GM21423 (cell line): ENCODE results near the gene PROM1.

ENCODE experiments used
- ATAC-seq: cut with Tn5 transposase; IDR thresholded peaks from one replicate; pipeline ENCODE4 v1.9.1; 2021; ENCODE audit warnings: mild to moderate bottlenecking, moderate library complexity; ENCODE audit not compliant: unreplicated experiment

PROM1 gene

DNA sequence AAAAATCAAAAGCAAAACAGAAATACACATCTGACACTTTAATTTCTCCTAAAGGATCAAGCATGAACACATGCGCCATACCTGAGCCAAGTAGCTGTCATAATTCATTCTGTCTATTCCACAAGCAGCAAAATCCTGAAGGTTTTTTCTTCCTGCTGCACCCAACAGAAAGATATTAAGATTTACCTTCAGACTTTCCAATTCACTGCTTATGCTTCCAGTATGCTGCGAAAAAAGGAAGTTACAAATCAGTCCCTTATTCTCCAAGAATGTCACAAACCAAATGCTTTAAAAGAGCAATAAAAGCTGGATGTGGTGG is 91.7 kb downstream of the PROM1 start:
- no peak for ATAC-seq

DNA sequence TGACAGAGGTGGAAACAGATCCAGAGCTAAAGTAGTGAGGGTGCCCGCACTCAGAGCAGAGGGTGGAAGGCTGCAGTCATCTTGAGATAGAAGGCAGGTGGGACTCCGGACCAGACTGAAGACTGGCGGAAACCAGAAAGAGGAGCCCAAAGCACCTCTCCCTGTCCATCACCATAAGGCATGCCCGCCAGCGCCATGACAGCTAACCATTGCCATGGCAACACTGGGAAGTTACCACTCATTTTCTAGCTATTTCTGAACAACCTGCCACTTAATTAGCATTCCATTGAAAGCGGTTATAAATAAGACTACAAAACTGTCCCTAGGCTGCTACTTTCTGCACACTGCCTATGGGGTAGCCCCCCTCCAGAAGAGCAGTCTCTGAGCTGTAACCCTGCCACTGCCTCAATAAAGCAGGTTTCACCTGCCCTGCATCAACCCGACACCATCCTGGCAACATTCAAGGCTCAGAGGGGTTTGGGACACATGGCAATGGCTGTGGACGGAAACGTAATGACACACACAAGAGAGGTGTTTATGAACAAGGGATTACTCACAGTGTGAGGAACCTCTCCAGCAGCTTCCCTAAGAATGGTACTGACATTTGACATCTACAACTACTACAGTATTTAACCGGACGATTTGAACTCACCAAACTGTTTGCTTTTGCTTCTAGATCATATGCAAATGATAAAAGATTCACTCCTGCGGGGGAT is 93.1 kb downstream of the PROM1 start:
- no peak for ATAC-seq

DNA sequence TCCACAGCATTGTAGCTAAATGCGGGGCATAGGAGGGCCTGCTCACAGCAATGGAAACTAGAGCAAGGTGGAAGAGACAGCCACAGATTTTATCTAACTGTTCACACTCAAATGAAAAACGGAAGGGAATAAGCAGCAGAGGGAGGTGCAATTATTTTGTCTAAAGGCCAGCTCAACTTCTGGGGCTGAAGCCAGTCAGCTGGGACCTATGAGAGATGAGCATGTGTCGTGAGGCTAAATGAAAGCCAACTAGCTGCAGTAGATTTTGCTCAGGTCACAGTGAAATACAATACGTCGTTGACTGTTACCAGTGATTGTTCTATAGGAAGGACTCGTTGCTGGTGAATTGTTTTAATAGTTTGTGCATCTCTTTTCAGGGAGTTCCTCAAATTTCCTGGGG is 94.4 kb downstream of the PROM1 start:
- ATAC-seq = no peak

DNA sequence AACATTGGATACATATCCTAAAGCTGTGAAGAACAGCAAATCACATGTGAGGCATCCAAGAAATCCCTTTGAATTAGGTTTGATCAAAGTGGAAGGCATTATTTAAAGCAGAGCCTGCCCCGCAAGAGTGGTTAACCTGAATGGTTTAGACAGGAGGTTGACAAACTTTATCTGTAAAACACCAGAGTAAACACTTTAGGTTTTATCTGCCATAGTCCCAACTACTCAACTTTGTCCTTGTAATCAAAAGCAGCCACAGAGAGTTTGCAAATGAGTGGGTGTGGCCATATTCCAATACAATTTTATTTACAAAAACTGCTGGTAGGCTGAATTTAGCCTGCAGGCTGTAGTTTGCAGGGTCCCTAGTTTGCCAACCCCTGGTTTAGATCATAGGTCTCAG is 95.6 kb downstream of the PROM1 start:
- ATAC-seq = no peak

DNA sequence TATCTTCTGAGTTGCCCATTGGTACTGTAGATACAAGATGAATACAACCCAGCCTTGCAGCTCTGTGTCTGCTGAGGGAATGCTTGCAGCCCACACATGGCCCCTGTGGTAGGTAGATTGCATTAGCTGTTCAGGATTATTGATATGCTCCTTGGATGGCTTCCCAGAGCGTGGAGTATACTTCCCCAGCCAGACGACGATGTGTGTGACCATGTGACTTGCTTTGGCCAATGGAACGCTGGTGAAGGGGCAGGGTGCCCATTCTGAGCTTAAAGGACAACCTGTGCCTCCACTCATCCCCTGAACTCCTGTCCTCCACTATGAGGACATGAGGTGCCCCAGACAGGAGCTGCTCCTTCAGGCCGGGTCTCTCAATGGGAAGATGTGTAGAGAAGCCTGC is 96.9 kb downstream of the PROM1 start:
- no peak for ATAC-seq

DNA sequence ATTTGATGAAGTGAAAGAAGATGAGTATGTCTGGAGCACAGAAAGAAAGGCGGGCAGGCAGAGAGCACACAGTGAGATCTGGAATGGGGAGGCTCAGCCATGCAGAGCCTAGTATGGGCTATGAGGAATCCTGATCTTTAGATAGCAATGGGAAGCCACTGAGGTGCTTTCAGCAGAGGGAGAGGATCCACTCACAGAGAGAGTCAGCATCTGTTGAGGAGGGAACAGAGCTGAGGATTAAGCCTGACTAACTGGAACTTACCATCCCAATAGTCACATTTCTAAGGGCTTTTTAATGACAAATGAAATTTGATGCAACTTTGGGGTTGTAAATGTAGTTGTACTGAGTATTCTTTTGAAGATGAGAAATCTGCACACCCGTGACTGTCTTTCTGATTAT is 100.2 kb downstream of the PROM1 start:
- ATAC-seq = no peak

DNA sequence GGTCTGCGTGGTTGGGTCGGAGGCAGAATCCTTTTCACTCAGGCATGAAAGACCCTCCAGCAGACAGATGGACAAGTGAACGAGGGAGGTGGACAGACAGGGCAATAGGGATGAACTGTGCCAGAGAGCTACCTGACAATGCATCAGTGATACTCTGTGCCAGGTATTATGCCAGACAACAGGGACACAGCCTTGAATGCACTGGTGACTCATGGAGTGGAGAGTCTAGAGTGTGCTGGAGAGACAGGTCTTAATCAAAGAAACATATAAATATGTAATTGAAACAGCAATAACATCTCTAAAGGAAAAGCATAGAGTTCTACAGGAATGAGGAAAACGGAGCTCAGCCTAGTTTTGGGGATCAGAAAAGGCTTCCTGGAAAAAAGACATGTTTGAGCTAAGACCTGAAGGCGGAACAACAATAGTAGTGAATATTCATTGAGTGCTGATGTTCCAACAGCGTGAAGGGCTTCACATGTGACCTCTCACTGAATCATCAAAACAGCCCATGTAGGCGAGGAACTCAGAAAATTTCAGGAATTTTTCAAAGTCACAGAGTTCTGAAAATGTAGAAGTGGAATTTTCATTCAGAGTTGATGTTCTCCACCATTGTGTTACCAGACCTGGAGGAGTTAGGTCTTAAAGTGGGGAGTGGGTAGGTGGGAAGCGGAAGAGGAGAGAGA is 100.8 kb downstream of the PROM1 start:
- ATAC-seq = no peak

DNA sequence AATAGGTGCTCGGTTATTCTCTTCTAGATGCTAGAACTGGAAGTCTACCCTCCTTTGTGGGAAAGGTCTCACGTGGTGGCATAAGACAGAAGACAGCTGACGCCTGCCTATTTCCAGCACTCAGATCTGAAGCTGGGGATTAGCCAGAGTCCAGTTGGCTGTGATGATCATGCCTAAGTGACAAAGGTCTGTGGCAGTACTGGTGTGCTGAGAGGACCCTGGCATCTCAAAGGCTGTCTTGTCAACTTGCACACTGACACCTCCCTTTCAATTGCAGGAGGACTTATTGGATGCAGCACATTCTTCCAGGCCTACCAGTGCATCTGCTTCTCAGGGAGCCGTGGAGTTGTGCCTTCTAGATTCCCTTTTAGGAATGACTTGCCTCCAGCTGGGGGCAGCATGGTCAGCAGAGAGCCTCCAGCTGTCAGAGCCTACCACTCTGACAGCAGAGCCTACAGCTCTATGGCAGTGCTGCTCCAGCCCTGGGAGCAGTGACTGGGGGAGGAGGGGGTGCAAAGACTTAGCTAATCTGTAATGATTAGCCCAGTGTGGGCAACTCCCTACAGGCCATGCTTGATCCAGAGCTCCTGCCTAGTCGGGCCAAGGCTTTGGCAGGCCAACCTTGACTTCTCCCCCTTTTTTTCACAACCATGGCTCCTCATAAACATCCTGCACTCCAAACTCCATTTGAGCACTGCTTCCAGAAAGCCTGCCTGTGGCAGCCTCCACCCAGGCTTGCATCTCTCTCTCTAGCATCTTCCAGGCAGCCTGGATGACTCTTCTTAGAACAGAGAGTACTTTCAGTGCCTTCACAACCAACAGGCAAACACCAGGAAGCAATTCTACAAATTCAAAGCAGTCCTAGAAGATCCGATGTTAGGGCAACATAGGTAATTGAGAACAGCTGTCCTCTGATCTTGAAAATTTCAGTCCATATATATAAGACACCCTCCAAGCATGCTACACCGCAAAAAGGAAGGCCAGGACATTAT is 107.1 kb downstream of the PROM1 start:
- no peak for ATAC-seq

DNA sequence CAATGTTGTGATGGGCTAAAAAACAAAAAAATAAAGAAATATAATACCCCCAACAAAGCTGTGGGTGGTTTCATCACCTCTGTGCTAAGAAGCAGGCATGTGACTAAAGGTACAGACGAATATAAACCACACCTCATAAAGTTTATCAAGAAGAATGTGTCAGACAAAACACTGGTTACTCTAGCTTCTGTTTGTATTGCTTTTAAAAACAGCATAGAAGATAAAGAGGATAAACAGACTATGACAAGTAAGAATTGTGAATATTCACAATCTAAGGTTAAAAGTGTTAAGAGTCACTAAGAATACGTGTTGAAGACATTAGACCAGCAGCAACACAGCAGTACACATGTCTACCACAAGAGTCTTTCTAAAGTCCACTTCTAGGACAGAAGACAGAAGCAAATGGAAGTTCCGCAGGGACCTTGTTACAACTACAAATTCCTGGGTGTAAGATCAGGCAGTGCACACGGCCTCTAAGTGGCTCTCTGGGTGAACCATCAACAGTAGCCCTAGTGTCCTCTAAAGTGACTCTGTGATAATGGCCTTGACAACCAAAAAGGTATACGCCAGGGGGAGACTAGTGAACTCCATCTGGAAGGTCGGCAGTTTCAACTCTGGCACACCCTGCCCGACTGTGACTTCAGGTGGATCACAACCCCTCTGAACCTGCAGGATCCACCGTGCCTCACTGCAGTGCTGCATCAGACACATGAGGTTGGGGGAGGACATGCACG is 112.6 kb downstream of the PROM1 start:
- ATAC-seq = no peak

DNA sequence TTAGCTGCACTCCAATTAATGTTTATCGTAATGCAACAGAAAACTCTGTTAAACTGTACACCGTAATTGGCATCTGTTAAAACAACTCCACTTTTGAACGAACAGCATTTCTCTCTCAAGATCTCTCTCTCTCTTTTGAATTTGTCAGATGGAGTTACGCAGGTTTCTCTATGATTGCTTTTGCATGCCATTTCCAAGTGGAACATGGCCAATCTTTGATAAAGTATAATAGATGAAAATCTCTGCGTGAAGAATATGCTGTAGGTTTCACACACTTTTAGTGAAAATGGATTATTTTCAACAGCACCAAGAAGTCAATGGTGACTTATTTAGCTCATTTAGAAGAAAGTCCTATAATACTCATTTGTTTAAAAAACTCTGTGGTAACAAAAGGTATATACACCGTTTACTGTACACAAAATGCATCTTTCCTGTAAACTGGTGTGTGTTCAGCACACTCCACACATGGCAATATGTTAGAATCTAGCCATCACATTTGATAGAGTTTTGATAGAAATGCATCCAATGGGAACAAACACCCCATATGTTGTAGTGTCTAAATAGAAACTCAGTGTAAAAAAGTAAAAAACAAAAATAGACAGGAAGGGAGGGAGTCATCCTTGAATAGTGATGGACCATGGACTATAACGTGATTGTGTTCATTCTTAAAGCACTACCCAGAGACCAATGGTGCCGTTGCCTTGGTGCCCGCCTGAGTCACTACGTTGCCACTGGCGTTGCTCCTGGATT is 115.1 kb downstream of the PROM1 start:
- ATAC-seq = no peak

DNA sequence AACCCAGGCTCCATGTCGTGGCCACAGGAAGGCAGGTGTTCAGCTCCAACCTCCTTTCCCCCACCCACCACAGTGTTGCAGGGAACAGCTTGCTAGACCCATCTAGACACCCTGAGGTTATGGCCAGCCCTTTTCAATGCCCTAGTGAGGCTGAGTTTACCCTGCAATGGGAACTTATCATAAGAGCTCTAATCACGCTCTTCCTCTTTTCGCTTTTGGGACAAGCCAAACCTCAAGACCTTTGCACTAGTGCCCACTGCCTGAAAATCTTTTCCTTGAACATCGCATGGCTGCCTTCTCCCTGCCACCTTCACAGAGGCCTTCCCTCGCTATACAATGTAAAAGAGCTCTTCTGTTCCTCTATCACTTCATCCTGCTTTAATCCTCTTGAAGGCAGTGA is 118.5 kb downstream of the PROM1 start:
- ATAC-seq = no peak

DNA sequence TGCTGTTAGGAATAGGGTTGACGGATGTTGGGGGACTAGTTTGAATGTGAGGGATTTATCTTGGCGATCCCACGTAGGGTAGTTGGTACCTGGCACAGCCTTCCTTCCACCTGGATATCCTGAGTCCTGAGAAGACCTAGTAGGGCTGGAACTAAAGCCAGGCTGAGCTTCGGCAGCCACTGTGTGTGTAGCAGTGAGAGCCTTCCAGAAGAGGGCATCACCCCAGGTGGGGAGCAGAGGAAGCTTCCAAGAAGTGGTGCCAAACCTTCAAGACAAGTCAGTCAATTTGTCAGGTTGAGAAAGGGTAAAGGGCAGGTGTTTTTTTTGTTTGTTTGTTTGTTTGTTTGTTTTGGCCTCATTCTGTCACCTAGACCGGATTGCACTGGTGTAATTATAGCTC is 119.7 kb downstream of the PROM1 start:
- no peak for ATAC-seq

DNA sequence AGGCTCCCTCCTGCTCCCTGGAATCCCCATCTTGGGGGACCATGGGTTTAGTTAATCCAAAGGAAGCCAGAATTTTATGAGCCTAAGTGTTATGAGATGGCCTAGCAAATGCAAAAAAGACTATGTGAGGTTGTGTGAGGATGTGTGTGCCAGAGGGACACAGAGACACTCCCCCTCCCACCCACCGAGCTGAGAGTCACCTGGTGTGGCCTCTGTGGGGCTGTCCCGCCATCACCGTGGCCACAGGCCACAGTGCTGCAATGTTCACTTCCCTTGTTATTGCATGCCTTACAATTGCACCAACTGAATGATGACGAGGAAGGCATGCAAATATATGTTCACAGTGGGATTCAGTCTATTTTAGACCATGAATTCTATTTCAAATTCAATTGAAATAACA is 120.2 kb downstream of the PROM1 start:
- peak; percentile 83 for ATAC-seq

DNA sequence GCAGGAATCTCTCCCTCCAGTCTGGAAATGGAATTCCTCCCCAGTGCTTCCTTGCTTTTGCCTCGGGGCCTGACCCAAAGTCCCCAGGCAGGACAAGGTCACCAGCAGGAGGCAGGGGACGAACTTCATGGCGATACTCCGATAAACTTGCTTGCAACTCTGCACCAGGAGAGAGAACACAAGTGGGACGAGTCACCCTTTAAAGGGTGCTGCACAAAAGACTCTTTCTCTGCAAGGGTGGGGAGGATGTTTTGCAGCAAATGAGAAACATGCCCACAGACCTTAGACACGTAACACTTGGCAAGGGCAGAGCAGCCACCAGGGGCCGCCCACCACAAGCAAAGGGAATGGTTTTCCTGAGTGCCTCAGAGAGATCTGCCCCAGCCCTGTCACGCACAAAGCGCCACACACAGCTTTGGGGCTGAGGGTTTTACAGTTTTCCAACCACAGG is 120.8 kb downstream of the PROM1 start, which contains the start of gene FGFBP2:
FGFBP2 (minus strand) TSS at position 175 of the 451 bp plus-strand sequence; CDS start at position 129, 46 bp downstream.
- peak; percentile 52 for ATAC-seq

DNA sequence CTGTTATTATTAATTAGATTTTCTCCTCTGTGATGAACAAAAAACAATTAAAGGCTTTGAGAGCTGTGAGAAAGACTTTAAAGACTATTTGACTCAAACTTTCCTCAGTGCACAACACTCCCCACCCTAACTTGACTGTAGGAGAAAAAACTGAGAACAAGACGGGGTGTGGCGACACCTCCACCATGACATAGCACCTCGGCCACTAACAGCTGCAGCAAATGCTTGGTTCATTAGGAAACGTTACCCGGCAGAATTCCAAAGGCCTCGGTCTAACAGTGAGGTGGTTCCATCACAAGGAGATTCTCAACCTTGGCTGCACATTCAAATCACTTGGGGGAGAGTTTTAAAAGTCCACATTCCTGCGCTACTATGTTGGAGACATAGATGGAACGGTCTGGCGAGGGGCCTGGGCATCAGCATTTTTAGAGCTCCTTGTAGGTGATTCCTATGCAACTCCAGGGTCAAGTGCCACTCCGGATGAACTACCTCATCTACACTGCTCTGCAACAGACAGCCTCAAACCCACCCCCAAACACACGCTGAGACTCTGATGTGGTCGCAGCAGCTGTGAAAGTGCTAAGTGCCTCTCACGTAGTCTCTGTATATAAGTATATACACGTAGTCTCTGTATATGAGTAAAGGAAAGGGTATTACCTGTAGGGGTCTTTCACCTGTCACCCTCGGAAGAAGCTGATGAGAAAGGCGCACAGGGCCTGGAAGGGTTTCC is 121.9 kb downstream of the PROM1 start:
- no peak for ATAC-seq

DNA sequence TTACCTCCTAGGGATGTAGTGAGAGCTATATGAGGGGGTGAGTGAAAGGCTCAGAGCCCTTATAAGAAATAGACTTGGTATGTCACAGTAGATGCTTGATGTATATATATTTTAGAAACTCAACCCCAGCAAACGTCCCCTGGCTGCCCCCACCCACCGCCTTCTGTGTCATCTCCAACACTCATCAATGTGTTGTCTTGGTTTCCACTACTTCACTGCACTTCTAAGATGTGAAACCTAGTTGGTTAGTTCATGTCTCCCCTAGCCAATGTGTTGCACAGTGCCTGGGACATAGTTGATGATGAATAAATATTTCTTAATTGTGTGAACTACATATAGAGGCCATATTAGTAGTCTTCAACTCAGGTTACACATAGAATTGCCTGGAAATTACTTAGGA is 125.3 kb downstream of the PROM1 start:
- no peak for ATAC-seq

DNA sequence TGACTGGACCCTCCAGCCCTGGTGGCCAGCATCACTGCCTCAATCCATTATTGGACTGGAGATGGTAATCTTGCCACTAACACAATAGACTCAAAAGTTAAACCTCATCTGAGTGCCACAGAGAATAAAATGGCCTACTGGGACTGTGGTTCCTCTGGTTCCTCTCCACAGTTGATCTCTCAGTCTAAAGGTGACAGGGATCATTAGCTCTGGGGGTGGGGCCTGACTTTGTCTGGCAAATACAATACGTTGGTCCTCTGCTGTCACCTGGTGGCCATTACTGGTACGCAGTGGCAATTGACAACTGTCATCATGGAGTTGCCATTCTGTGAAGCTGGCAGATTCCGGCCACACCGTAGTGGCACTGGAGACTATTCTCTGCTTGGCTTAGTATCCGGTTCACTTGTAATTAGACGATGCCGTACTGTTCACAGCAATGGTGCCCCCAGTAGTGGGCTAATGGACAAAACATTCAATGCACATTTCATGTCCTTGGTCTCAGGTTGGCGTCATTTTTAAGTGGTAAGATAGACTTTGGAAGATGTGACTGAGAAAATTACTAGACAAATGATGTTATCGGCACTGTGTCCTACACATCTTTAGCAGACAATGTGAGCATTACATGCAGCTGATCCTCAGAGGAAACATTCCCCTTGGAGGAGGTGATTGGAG is 127.5 kb downstream of the PROM1 start:
- peak; percentile 95 for ATAC-seq

DNA sequence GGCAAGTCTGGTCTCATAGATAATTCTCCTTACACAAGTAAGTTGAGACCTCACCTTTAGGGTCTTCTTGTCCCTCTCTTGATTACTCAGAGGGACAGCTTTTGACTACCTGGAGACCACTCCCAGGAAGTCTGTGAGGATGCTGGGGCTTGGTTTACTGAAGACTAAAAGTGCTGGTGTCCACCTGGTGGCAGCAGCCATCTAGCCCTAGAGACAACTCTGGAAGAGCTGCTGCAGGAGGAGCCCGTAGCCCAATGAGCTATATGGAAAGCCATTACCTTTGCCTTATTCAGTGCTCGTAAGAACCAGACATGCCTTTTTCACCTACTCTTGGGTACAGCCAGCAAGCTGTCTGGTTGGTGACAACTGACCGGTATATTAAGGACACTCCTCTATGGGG is 128.2 kb downstream of the PROM1 start:
- ATAC-seq = no peak

DNA sequence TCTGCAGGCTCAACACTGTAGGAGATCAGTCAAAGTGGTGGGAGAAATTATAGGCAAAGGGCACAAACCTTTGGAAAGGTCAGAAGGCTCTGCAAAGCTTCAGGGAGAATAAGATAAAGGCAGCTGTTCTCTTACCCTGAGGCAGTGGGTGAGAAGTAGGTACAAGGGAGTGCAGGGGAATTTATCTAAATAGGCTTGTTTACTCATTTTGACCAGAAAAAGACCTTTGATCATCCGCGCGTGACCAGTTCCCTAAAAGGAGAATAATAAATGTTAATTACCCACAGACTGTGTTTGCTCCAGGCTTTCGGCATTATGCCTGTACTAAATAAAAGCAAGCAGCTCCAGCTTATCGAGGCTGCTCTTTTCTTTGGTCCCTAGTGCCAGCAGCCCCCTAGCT is 130.2 kb downstream of the PROM1 start:
- ATAC-seq = no peak
